ENCODE data around the gene PLS1. TPM values are rescaled to one million over a fixed set of nuclear protein-coding genes. Genes with fewer than 3 reads are reported as not detected.
"Not testable (repeated sequence)": the region's sequence is repeated elsewhere in the genome, so short reads cannot be mapped to it uniquely, and the experiment has no call there.

Gene PLS1
- polyA plus RNA-seq, 1 donor from 2014 or later = not detected

DNA sequence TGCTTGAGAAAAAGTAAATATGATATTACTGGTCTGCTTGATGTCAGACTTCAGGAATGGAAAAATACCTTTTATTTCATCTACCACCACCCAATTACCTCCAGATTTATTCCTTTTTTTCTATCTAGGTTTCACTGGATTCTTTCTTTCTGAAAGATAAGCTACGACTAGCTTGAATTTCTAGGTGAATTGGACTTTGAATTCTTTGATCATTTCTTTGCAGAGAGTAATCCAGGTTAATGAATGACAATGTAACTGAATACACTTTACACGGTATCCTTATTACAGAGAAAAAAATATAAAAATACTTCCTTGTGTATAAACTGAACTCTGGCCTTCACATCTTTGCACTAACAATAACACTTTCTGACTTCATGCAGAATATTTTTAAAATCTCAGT is 68.1 kb downstream of the PLS1 start:
- H3K36me3 Mint-ChIP-seq = no peaks in the 10 kb centered on the region
- H3K4me3 Mint-ChIP-seq = no peak overlapping the region
- no peaks in the 10 kb centered on the region for H3K27me3 Mint-ChIP-seq
- no peak overlapping the region for H3K27ac Mint-ChIP-seq
- no peaks in the 10 kb centered on the region for H3K4me1 Mint-ChIP-seq
- H3K9me3 Mint-ChIP-seq = peaks cover 0 to 2% (median 0%) of the 10 kb centered on the region in 3 donors

GRCh38 chr3:142664819-142665218 is 68.6 kb downstream of the PLS1 start:
- H3K36me3 Mint-ChIP-seq = no peaks in the 10 kb centered on the region
- H3K9me3 Mint-ChIP-seq = peaks cover 0 to 2% (median 0%) of the 10 kb centered on the region in 3 donors
- H3K27me3 Mint-ChIP-seq = no peaks in the 10 kb centered on the region
- H3K4me1 Mint-ChIP-seq = no peaks in the 10 kb centered on the region
- H3K27ac Mint-ChIP-seq = no peak overlapping the region
- H3K4me3 Mint-ChIP-seq = no peak overlapping the region

GRCh38 chr3:142670120-142670519 is 73.9 kb downstream of the PLS1 start:
- Mint-ChIP-seq H3K9me3 (peaks cover 0 to 2% (median 0%) of the 10 kb centered on the region in 3 donors), H3K4me1 (no peaks in the 10 kb centered on the region), H3K4me3 (no peak overlapping the region), H3K27me3 (no peaks in the 10 kb centered on the region), H3K36me3 (peaks cover under 1% of the 10 kb centered on the region), H3K27ac (no peak overlapping the region)

DNA sequence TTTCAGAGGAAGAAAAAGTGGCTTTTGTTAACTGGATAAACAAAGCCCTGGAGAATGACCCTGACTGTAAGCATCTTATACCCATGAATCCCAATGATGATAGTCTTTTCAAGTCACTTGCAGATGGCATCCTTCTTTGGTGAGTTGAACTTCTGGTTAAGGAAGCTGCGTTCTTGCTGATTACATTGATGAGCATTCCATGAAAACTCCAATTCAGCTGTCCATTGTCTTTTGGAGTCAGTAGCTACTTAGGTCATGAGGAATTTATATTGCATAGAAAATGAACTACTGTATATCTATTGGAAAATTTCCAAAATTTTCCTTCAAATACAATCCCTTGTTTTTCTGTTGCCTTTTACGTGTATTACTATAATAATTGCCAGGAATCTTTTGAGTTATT is 80.0 kb downstream of the PLS1 start:
- Mint-ChIP-seq H3K27me3 (no peaks in the 10 kb centered on the region), H3K9me3 (no peaks in the 10 kb centered on the region), H3K36me3 (peaks cover 1% of the 10 kb centered on the region), H3K27ac (no peak overlapping the region), H3K4me1 (no peaks in the 10 kb centered on the region), H3K4me3 (no peak overlapping the region)

- H3K27me3 Mint-ChIP-seq = peaks cover 1% of the 10 kb centered on the region
- H3K4me1 Mint-ChIP-seq = no peaks in the 10 kb centered on the region
- no peak overlapping the region for H3K4me3 Mint-ChIP-seq
- no peaks in the 10 kb centered on the region for H3K36me3 Mint-ChIP-seq
- H3K9me3 Mint-ChIP-seq = no peaks in the 10 kb centered on the region
- no peak overlapping the region for H3K27ac Mint-ChIP-seq
Measured at GRCh38 chr3:142680710-142681109, 84.5 kb downstream of the PLS1 start.

GRCh38 chr3:142690613-142691012 is 94.4 kb downstream of the PLS1 start:
- Mint-ChIP-seq H3K4me1 (no peaks in the 10 kb centered on the region), H3K36me3 (no peaks in the 10 kb centered on the region), H3K9me3 (no peaks in the 10 kb centered on the region), H3K27ac (no peak overlapping the region), H3K4me3 (no peak overlapping the region), H3K27me3 (no peaks in the 10 kb centered on the region)

GRCh38 chr3:142691527-142691926 is 95.3 kb downstream of the PLS1 start:
- Mint-ChIP-seq H3K4me3 (no peak overlapping the region), H3K4me1 (no peaks in the 10 kb centered on the region)

GRCh38 chr3:142693136-142693853 is 97.1 kb downstream of the PLS1 start:
- H3K9me3 Mint-ChIP-seq = no peaks in the 10 kb centered on the region
- H3K27me3 Mint-ChIP-seq = no peaks in the 10 kb centered on the region
- H3K4me3 Mint-ChIP-seq = no peak overlapping the region
- no peaks in the 10 kb centered on the region for H3K4me1 Mint-ChIP-seq
- H3K27ac Mint-ChIP-seq = no peak overlapping the region
- H3K36me3 Mint-ChIP-seq = no peaks in the 10 kb centered on the region

More at GRCh38 chr3:142691527-142691926, 95.3 kb downstream of the PLS1 start:
- H3K27me3 Mint-ChIP-seq = no peaks in the 10 kb centered on the region
- H3K9me3 Mint-ChIP-seq = no peaks in the 10 kb centered on the region
- H3K27ac Mint-ChIP-seq = no peak overlapping the region
- H3K36me3 Mint-ChIP-seq = no peaks in the 10 kb centered on the region

DNA sequence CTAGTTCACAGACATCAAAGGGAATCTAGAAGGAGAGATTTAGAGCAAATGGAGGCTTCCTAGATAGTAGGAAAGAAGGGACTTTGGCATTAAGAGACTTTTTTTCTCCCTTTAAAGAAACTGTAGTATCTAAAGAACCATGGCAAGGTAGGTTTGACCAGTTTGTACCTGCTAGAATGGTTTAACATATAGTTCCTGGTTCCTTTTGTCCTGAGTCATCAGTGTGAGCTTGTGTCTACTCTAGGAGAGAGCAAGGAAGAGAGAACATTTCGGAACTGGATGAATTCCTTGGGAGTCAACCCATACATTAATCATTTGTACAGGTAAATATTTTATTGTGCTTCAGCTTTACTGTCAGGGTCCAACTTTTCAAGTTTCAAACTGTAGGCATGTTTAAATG is 98.0 kb downstream of the PLS1 start:
- no peaks in the 10 kb centered on the region for H3K27me3 Mint-ChIP-seq
- no peaks in the 10 kb centered on the region for H3K4me1 Mint-ChIP-seq
- H3K36me3 Mint-ChIP-seq = no peaks in the 10 kb centered on the region
- H3K27ac Mint-ChIP-seq = no peak overlapping the region
- no peak overlapping the region for H3K4me3 Mint-ChIP-seq
- H3K9me3 Mint-ChIP-seq = no peaks in the 10 kb centered on the region

DNA sequence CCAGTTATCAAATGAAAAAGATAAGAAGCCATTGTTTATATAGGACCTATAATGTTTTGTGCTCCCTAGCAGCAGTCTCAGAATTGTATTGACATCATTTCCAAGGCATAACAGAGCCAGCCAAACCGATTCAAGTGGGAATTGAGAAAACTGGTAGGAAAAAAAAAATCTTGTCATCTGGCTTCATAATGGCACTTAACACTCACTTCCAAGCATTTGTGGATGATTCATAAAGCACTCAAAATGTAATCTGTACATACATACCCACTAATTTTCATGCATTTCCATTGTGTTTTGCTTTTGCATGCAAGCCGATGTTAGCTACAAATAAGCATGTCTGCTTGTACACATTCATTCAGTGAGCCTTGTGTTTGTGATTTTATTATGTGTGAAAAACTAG is 109.0 kb downstream of the PLS1 start:
- no peaks in the 10 kb centered on the region for H3K4me1 Mint-ChIP-seq
- no peaks in the 10 kb centered on the region for H3K27me3 Mint-ChIP-seq
- no peak overlapping the region for H3K27ac Mint-ChIP-seq
- H3K9me3 Mint-ChIP-seq = no peaks in the 10 kb centered on the region
- H3K36me3 Mint-ChIP-seq = peaks cover 2% of the 10 kb centered on the region
- H3K4me3 Mint-ChIP-seq = no peak overlapping the region

DNA sequence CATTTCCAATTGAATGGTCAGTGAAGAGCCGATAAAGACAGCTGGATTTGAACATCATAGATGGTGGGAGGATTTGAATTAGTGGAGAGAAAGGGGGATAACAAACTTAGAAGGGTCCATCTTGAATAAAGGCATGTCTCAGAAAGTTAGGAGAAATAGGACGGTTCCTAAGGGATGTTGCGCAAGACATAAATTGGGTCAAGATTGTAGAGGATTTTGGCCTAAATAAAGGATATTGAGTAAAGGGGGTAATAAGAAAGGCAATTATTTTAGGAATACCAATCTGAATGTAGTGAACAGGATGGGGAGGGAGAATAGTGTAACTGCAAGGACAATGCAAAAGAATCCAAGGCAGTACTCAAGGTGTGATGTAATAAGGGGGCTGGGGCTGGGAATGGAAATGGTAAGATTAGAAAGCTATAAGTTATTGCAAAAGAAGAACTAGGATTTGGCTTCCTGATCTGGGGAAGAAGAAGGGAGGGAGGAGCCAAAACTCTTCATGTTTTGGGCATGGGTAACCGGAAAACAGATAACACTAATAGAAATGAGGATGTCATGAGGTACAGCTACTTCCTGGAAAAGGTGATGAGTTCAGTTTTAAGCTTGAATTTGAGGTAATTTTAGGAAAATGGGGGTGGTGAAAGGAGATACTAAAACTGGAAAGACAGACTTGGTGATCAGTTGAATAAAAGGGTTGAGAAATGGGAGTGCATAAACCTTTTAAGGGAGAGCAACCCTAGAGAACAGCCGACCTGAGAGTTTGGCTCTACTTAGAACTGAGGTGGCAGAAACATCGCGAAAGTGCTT is 110.3 kb downstream of the PLS1 start:
- no peak overlapping the region for H3K4me3 Mint-ChIP-seq
- no peaks in the 10 kb centered on the region for H3K27me3 Mint-ChIP-seq
- peaks cover 0 to 1% (median 0%) of the 10 kb centered on the region in 3 donors for H3K4me1 Mint-ChIP-seq
- no peak overlapping the region for H3K27ac Mint-ChIP-seq
- no peaks in the 10 kb centered on the region for H3K9me3 Mint-ChIP-seq
- H3K36me3 Mint-ChIP-seq = peaks cover 2% of the 10 kb centered on the region

DNA sequence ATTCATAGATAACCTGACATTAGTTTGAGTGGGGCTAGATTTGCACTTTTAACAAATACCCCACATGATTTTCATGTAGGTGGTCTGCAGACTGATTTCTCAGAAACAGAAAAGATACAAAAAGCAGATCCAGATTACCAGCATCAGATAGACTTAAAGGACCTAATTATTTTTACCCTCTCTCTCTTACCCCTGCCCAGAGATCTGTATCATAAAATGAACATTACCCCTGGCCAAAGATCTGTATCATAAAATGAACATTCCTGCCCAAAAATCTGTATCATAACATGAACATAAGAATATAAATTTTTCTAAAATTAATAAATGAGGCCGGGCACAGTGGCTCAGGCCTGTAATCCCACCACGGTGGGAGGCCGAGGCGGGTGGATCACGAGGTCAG is 113.0 kb downstream of the PLS1 start:
- Mint-ChIP-seq H3K4me3 (no peak overlapping the region), H3K27ac (no peak overlapping the region), H3K4me1 (peaks cover 0 to 1% (median 0%) of the 10 kb centered on the region in 3 donors), H3K27me3 (peaks cover 4% of the 10 kb centered on the region), H3K36me3 (peaks cover 2% of the 10 kb centered on the region), H3K9me3 (no peaks in the 10 kb centered on the region)

GRCh38 chr3:142714882-142715281 is 118.7 kb downstream of the PLS1 start:
- not testable (repeated sequence) for H3K27ac Mint-ChIP-seq, H3K9me3 Mint-ChIP-seq, H3K4me1 Mint-ChIP-seq, H3K4me3 Mint-ChIP-seq, H3K36me3 Mint-ChIP-seq
- peaks cover 11% of the 10 kb centered on the region for H3K27me3 Mint-ChIP-seq

- Mint-ChIP-seq H3K36me3 (peaks cover 5% of the 10 kb centered on the region), H3K27ac (no peak overlapping the region), H3K27me3 (peaks cover 11% of the 10 kb centered on the region), H3K9me3 (no peaks in the 10 kb centered on the region), H3K4me1 (no peaks in the 10 kb centered on the region), H3K4me3 (no peak overlapping the region)
Measured at GRCh38 chr3:142716102-142716501, 119.9 kb downstream of the PLS1 start.

GRCh38 chr3:142723665-142723967 is 127.4 kb downstream of the PLS1 start:
- Mint-ChIP-seq H3K4me1 (peaks cover 2 to 4% (median 4%) of the 10 kb centered on the region in 3 donors), H3K9me3 (peaks cover 0 to 6% (median 2%) of the 10 kb centered on the region in 3 donors), H3K27me3 (peaks cover 18% of the 10 kb centered on the region), H3K4me3 (peak overlapping the region; percentile 80 to 95 (median 90)), H3K27ac (no peak overlapping the region), H3K36me3 (peaks cover 3% of the 10 kb centered on the region)
